ENCODE results near the gene PRKAG2. TPM values are rescaled to one million over a fixed set of nuclear protein-coding genes. Genes with fewer than 3 reads are reported as not detected.

The PRKAG2 gene
- total and polyA plus RNA-seq, 10 donors, result 15.8 to 50.9 (median 32.8) TPM

DNA sequence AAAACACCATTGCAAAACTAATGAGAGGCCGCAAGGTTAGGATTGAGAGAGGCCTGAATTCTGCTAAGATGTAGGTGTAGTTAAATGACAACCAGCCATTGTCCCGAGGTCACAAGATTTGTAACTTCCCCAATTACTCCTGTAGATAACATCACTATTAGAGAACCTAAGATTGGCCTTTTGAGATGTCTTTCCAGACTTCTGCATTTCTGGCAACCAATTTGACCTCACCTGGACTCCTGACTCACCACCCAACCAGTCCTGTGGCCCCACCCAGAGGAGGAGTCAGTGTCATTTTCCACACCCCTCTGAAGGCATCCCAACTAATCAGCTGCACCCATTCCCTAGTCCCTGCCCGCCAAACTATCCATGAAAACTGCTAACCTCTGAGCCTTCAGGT, 115.7 kb downstream of the PRKAG2 start:
- 70 to 82% (median 73%) methylated on average over 3 of the region's 3 CpGs for WGBS, 5 donors
- H3K4me1 ChIP-seq, result peaks cover 0 to 13% (median 6%) of the 10 kb centered on the region in 6 donors
- peaks cover 0 to 8% (median 3%) of the 10 kb centered on the region in 8 donors for H3K9me3 ChIP-seq
- intact Hi-C loops (cut with DNase I; ENCODE audit: low total_unique reads), result loop anchor here (10.0 kb wide), 1 partner anchor 396 kb away; no protein-coding TSS in a partner anchor
- H3K36me3 ChIP-seq, result peaks cover 0 to 8% (median 0%) of the 10 kb centered on the region in 6 donors
- no peak for DNase-seq
- no peak for TF ChIP-seq POLR2AphosphoS5 (IDR thresholded peaks at IDR 0.05)
- TF ChIP-seq, protein P1, sequence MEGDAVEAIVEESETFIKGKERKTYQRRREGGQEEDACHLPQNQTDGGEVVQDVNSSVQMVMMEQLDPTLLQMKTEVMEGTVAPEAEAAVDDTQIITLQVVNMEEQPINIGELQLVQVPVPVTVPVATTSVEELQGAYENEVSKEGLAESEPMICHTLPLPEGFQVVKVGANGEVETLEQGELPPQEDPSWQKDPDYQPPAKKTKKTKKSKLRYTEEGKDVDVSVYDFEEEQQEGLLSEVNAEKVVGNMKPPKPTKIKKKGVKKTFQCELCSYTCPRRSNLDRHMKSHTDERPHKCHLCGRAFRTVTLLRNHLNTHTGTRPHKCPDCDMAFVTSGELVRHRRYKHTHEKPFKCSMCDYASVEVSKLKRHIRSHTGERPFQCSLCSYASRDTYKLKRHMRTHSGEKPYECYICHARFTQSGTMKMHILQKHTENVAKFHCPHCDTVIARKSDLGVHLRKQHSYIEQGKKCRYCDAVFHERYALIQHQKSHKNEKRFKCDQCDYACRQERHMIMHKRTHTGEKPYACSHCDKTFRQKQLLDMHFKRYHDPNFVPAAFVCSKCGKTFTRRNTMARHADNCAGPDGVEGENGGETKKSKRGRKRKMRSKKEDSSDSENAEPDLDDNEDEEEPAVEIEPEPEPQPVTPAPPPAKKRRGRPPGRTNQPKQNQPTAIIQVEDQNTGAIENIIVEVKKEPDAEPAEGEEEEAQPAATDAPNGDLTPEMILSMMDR (IDR thresholded peaks at IDR 0.05 in 8 of 11, conservative IDR thresholded peaks at IDR 0.05 in 3 of 11), result no peak
- H3K4me3 ChIP-seq, result no peak overlapping the region
- no peaks in the 10 kb centered on the region for H3K27me3 ChIP-seq (replicated peaks in 1 of 7)
- H3K27ac ChIP-seq, result no peak overlapping the region

GRCh38 chr7:151759591-151760042, 117.3 kb downstream of the PRKAG2 start:
- TF ChIP-seq POLR2A (IDR thresholded peaks at IDR 0.05), result no peak
- TF ChIP-seq, protein P1 (IDR thresholded peaks at IDR 0.05 in 8 of 11, conservative IDR thresholded peaks at IDR 0.05 in 3 of 11), result peak; percentile 46 to 88 (median 80)
- TF ChIP-seq POLR2AphosphoS5 (IDR thresholded peaks at IDR 0.05), result peak in 1 of 3 donors; percentile 5

DNA sequence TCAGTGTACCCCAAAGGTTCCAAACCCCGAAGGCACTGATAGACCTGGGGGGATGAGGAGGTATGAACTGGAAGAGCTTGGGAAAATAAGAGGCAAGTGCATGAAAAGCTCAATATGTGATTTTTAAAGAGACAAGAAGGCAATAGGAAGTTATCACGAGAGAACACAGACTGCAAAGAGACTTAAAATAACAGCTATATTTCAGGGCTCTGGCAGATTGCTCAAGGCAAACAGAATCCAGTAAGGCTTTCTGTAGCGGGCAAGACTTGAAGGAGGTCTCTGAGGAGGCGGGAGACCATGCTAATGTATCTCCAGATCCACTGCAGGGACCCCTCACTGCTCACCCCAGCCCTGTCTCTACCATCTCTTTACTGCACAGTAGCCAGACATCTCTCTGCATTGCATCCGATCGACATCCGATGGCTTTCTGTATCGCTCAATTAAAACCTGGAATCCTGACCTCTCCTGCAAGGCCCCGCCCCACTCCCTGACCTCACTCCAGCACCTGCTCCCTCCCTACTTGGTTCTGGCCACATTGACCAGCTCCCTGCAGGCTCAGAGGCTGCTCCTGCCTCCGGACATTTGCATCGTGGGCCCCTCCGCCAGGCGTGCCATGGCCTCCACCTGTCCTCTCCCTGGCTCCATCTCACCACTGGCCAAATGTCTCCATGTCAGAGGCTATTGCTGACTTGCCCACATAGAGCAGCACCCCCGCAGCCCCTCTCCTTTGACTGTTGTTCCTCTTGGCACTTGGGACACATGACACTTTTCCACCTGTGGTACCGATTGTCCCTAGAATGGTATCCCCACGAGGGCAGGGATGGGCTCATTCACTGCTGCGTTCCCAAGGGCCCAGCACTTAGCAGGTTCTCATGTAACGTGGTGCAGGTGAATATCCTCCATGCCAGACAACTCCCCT, 118.0 kb downstream of the PRKAG2 start:
- Histone ChIP-seq H3K4me1 (peaks cover 11 to 34% (median 24%) of the 10 kb centered on the region in 6 donors), H3K27ac (no peak overlapping the region), H3K4me3 (no peak overlapping the region), H3K27me3 (replicated peaks in 1 of 7) (no peaks in the 10 kb centered on the region), H3K9me3 (no peaks in the 10 kb centered on the region), H3K36me3 (no peaks in the 10 kb centered on the region)
- no peak for DNase-seq
- TF ChIP-seq POLR2A (IDR thresholded peaks at IDR 0.05), result no peak
- no peak for TF ChIP-seq POLR2AphosphoS5 (IDR thresholded peaks at IDR 0.05)
- TF ChIP-seq, protein P1 (IDR thresholded peaks at IDR 0.05 in 8 of 11, conservative IDR thresholded peaks at IDR 0.05 in 3 of 11), result no peak
- WGBS, 5 donors, result 80 to 89% (median 81%) methylated on average over 18 of the region's 18 CpGs
- intact Hi-C loops (cut with DNase I; ENCODE audit: low total_unique reads), result no loop called here

More at GRCh38 chr7:151759591-151760042, 117.3 kb downstream of the PRKAG2 start:
- Histone ChIP-seq H3K4me3 (no peak overlapping the region), H3K27me3 (replicated peaks in 1 of 7) (no peaks in the 10 kb centered on the region), H3K4me1 (peaks cover 11 to 29% (median 19%) of the 10 kb centered on the region in 6 donors), H3K9me3 (no peaks in the 10 kb centered on the region), H3K27ac (no peak overlapping the region), H3K36me3 (no peaks in the 10 kb centered on the region)
- 41 to 52% (median 49%) methylated on average over 9 of the region's 9 CpGs for WGBS, 5 donors
- intact Hi-C loops (cut with DNase I; ENCODE audit: low total_unique reads), result loop anchor here (10.0 kb wide), 1 partner anchor 395 kb away; no protein-coding TSS in a partner anchor
- no peak for DNase-seq

DNA sequence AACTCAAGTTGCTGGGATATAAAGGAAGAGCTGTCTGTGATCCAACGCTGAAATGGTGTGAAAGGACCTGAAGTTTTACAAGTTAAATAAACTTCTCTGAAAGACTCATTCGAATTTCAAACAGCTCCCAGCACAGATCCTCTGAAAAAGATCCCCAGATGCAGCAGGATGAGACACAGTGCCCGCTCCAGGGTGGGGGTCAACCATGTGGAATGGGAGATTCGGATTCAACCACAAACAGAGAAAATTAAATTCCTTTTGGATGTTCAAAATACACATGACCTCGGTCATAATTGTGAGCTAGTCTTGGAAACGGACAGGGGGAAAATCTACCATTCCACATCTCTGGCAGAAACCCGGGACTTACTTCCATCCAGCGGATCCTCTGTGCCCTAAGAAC, 119.6 kb downstream of the PRKAG2 start:
- Histone ChIP-seq H3K9me3 (no peaks in the 10 kb centered on the region), H3K36me3 (peaks cover 0 to 7% (median 0%) of the 10 kb centered on the region in 6 donors), H3K27ac (no peak overlapping the region), H3K4me3 (no peak overlapping the region), H3K4me1 (peaks cover 11 to 34% (median 25%) of the 10 kb centered on the region in 6 donors), H3K27me3 (replicated peaks in 1 of 7) (no peaks in the 10 kb centered on the region)
- TF ChIP-seq POLR2AphosphoS5 (IDR thresholded peaks at IDR 0.05), result no peak
- TF ChIP-seq, protein P1 (IDR thresholded peaks at IDR 0.05 in 8 of 11, conservative IDR thresholded peaks at IDR 0.05 in 3 of 11), result no peak
- TF ChIP-seq POLR2A (IDR thresholded peaks at IDR 0.05), result no peak
- no peak for DNase-seq
- WGBS, 5 donors, result 78 to 91% (median 87%) methylated on average over 8 of the region's 8 CpGs
- intact Hi-C loops (cut with DNase I; ENCODE audit: low total_unique reads), result no loop called here
